ELF-1 (cell line): Measurements from ENCODE around the gene RAD51B.

Experiments used
- DNase-seq: peaks from one replicate; pipeline ENCODE4 v3.0.0-alpha.2; 2016; ENCODE audit warnings: low read depth, low spot score

RAD51B gene

DNA sequence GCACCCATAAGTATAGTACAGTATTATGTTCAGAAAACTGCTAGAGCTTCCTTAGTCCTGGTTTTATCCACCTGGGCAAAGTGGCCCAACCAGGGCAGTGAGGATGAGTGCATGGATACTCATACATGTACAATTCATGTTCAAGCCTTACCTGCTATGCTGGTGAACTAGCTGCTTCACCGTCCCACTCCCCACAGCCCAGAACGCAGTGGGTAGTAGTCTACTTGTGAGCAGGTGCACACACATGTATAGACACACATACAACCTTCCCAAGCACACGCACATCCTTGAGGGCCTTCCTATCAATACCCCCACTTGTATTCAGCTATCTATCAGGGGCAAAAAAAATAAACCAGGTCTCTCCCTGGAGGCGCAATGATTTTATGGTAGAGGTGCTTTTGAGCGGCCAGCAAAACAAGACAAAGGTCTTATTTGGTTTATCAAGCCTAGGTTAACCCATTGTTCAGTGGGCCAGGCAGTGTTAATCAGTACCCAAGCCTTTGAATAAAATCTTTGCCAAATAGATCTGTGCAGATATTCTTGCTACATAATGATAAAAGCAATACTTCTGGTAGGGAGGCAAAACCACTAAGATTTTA, 903.5 kb downstream of the RAD51B start:
- DNase-seq, result no peak

- no peak for DNase-seq
Measured at GRCh38 chr14:68723808-68724268, 904.3 kb downstream of the RAD51B start.

GRCh38 chr14:68724914-68725313, 905.3 kb downstream of the RAD51B start:
- DNase-seq, result no peak

GRCh38 chr14:68726093-68726695, 906.6 kb downstream of the RAD51B start:
- DNase-seq, result no peak

- no peak for DNase-seq
Measured at GRCh38 chr14:68727315-68728047, 907.9 kb downstream of the RAD51B start.

DNA sequence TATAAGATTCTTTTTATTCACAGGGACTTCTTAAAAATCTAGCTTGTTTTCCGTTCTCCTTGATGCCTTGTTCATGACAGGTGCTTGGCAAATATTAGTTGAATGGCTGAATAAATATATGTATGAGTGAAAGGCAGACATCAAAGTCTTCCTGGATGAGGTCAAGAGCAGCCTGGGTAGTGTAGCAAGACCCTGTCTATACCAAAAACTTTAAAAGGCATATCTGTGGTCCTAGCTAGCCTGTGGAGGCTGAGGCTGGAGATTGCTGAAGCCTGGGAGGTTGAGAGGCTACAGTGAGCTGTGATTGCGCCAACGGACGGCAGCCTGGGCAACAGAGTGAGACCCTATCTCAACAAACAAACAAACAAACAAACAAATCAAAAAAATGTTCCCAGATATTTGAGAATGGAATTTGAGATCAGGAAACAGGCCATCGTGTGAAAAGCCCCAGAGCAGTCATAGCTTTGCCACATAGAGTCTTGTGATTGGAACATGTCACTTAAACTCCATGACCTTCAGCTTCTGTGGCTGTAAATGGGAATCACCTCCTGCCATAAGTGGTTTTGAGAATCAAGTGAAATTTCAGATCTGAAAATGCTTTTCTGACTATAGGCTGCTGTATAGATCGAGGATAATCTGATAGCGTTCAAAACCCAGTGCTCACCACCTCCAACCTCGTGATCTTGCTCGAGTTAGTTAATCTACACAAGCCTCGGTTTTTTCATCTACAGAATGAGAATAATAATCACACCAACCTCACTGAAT, 908.9 kb downstream of the RAD51B start:
- DNase-seq, result no peak

DNA sequence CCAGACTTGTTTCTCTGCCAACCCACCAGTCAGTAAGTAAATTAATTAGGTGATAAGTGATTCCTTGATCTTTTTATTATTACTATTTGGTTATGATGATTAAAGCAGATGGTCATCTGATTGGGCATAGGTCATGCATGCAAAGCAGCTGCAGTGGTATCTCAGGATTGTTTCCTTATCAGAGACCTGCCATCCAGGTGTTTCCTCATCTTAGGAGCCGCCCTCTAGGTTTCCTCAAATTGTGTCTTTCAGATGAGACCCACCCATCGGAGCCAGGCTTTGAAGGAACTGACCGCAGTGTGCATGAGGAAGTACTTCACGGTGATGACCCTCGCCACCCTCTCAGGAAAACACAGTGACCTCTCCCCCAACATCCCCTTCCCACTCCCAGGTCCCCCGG, 910.0 kb downstream of the RAD51B start:
- no peak for DNase-seq

- DNase-seq, result no peak
Measured at GRCh38 chr14:68730348-68730747, 910.8 kb downstream of the RAD51B start.

GRCh38 chr14:68730811-68731425, 911.3 kb downstream of the RAD51B start:
- DNase-seq, result peak; percentile 79

- DNase-seq, result no peak
Measured at GRCh38 chr14:68733086-68733914, 913.7 kb downstream of the RAD51B start.

GRCh38 chr14:68734231-68734732, 914.7 kb downstream of the RAD51B start:
- no peak for DNase-seq

- DNase-seq, result no peak
Measured at GRCh38 chr14:68735856-68736255, 916.3 kb downstream of the RAD51B start.

DNA sequence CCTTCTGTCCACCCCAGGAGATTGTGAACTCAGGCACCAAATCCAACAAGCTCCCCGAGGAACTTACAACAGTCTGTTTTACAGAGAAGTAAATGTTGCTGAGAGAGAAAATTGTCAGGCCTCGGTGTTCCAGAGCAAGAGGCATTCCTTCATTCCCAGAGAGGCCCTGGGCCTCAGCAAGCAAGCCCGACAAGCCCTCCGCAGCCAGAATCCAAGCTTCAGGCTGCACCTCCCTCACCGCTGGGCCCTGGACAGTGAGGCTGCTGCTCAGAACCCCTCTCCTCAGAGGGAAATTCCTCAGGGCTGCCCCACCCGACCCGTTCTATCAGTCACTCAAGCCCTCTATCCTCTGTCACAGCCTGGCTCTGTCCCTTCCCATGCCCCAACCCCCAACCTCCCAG, 916.9 kb downstream of the RAD51B start:
- DNase-seq, result peak; percentile 90

- DNase-seq, result no peak
Measured at GRCh38 chr14:68737086-68737485, 917.5 kb downstream of the RAD51B start.

GRCh38 chr14:68738559-68738958, 919.0 kb downstream of the RAD51B start:
- no peak for DNase-seq

DNA sequence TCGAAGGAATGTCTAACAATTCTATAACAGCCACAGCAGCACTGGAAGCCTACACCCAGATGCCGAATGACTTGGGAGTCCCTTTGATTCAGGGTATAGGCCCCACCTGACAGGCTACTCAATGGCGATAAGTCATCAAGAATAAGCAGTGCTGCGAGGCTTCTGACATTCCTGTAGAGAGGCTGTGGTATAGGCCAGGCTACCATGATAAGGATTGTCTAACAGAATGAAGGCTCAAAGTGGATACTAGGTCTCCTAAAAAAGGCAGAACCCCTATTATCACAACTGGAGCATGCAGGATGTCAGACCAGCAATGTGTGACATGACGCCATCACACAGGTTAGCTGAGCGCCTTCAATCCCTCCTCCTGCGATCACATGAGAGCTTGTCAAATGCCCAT, 920.1 kb downstream of the RAD51B start:
- DNase-seq, result no peak

DNA sequence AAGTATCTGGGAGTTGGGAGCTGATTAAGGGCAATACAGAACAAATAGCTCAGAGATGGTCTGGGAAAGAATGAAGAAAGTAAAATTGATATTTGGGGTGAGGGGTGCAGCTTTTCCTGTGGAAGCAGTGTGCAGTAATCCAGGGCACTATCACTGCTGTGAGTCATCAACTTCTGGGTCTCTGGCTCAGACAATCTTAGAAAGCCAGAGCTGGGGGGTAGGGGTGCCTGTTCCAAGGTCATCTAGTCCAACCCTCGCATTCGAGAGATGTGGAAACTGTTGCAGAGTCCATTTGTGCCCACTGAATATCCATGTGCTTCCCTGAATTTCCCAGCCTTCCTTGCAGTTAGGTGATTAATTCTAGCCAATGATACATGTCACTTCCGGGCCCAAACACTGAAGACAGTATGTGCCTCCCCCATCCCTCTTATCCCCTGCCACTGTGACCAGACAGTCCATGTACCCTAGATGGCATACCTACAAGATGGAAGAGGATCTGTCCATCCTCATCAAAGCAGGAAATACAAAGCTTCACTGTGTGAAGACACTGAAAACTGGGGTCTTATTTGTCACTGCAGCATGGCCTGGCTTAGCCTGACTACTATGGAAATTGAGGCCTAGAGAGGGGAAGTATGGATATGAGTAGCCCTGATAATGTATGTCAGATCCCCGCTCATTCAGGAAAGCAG, 921.4 kb downstream of the RAD51B start:
- no peak for DNase-seq

DNA sequence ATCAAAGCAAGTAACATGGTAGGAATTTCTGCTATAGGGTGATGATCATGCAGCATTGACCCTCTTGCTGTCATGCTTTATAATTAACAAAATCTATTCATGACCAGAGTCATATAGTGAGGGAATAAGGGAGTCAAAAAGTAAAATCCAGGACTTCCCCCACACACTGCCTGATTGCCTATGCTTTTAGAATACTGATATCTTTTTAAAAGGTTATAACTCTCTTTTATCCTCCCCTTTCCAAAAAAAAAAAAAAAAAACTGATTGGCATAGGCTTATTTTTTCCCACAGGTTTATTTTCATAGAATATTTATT, 921.9 kb downstream of the RAD51B start:
- DNase-seq, result no peak

DNA sequence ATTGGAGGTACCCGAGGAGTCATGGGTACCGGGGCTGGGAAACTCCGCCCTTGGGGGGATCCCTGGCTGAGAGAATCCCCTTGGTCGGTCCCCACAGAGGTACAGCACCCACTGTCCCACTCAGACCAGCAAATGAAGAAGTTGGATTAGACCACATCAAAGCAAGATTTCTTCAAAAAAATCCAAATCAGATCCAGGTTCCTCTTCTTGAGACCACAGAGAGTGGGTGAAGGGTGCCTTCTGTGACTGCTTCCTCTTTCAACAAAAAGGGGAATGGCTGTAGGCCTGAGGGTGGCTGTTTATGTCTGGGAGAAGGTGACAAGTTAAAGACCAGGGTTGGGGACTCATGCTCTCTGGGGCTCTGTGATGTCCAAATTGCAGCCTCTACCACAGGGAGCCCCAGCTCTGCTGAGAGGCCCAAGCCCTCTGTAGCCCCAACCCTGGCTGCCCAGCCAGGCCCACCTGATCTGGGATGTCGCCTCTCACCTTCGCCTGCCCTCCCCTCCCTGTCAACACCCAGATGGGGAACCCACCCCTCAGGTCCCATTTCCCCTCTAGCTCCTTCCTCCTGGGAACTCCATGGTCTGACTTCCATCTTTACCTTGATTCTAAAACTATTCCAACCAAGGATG, 922.4 kb downstream of the RAD51B start:
- no peak for DNase-seq

- DNase-seq, result no peak
Measured at GRCh38 chr14:68744613-68745012, 925.0 kb downstream of the RAD51B start.
